ENCODE results near the gene PDLIM7. TPM values are rescaled to one million over a fixed set of nuclear protein-coding genes. Genes with fewer than 3 reads are reported as not detected.

PDLIM7 gene, protein sequence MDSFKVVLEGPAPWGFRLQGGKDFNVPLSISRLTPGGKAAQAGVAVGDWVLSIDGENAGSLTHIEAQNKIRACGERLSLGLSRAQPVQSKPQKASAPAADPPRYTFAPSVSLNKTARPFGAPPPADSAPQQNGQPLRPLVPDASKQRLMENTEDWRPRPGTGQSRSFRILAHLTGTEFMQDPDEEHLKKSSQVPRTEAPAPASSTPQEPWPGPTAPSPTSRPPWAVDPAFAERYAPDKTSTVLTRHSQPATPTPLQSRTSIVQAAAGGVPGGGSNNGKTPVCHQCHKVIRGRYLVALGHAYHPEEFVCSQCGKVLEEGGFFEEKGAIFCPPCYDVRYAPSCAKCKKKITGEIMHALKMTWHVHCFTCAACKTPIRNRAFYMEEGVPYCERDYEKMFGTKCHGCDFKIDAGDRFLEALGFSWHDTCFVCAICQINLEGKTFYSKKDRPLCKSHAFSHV
- total RNA-seq: 312 and 358 TPM in 2 replicates
- long read RNA-seq, transcript PDLIM7-202 (13 exons, 1,689 nt): major isoform, 19 of 28 reads
- long read RNA-seq, partial matches to known transcripts: 2 of 28 reads
- long read RNA-seq, other reads (novel, unspliced or antisense): 5 of 28 reads

DNA sequence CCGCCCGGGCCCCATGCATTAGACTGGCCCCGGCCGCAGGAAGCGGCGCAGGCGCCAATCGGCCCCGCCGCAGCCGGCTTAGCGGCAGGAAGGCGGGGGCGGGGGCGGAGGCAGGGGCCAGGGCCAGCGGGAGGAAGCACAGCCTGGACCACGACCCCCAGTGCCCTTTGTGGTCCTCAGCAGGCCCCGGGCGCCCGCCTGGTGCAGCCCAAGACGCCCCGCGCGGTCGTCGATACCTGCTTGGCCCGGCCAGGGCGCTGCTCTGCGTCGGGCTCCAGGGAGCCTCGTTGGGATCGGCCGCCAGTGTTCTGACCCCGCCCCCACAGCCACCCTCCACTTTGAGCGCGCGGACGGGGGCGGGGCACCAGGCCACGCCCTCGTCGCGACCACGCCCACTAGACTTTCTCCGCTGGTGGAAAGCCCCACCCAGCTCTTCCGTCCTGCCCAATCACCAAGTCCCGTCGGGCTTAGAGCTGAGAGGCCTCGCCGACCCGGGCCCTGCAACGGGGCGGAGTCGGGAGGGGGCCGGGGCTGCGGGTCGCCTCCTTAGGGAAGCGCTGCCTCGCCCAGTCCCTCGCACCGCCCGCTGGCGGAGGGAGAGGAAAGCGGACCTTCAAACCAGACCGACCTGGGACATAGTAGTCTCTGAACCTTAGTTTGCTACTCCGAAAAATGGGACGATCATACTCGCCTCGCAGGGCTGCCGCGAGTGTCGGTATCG lies at the start of gene PDLIM7:
PDLIM7 (minus strand) TSS at position 313 of the 721 bp plus-strand sequence. CDS start 1,092 bp downstream, outside the sequence.
- Mint-ChIP-seq H3K4me1 (ENCODE audit: unreplicated experiment) (peaks cover 81% of the 10 kb centered on the region), H3K9me3 (ENCODE audit: unreplicated experiment) (no peaks in the 10 kb centered on the region), H3K36me3 (ENCODE audit: unreplicated experiment) (peaks cover 8% of the 10 kb centered on the region), H3K27me3 (ENCODE audit: unreplicated experiment) (no peaks in the 10 kb centered on the region), H3K4me3 (ENCODE audit: unreplicated experiment) (peak within 1 kb of the TSS; percentile 84), H3K27ac (ENCODE audit: unreplicated experiment) (peak within 1 kb of the TSS; percentile 91)
- TF ChIP-seq, protein P1, sequence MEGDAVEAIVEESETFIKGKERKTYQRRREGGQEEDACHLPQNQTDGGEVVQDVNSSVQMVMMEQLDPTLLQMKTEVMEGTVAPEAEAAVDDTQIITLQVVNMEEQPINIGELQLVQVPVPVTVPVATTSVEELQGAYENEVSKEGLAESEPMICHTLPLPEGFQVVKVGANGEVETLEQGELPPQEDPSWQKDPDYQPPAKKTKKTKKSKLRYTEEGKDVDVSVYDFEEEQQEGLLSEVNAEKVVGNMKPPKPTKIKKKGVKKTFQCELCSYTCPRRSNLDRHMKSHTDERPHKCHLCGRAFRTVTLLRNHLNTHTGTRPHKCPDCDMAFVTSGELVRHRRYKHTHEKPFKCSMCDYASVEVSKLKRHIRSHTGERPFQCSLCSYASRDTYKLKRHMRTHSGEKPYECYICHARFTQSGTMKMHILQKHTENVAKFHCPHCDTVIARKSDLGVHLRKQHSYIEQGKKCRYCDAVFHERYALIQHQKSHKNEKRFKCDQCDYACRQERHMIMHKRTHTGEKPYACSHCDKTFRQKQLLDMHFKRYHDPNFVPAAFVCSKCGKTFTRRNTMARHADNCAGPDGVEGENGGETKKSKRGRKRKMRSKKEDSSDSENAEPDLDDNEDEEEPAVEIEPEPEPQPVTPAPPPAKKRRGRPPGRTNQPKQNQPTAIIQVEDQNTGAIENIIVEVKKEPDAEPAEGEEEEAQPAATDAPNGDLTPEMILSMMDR (IDR thresholded peaks at IDR 0.05): no peak
- peak; percentile 98 for DNase-seq (ENCODE audit: extremely low spot score, unreplicated experiment)

DNA sequence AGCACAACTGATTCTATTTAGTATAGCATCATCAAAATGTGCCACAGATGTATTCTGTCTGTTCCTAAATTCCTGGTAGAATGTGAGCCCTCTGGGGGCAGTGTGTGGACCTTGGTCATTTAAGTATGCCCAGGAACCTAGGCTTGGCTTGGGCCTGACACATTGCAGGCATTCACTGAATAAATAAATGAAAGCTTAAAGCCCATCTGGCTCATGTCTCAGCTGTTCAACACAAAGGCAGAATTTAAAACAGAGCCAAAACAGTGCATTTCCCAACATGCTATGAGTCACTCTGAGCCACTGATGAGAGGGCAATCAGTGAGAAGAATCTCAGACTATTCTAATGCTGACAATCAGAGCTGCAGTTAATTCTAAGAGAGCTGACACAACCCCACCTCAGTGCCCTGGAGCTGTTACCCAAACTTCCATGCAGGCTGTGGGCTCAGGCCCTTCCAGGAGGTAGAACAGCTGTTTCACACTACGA lies 48.9 kb upstream of the PDLIM7 start:
- no peaks in the 10 kb centered on the region for H3K27me3 Mint-ChIP-seq (ENCODE audit: unreplicated experiment)
- no peaks in the 10 kb centered on the region for H3K9me3 Mint-ChIP-seq (ENCODE audit: unreplicated experiment)
- H3K27ac Mint-ChIP-seq (ENCODE audit: unreplicated experiment): peak overlapping the region; percentile 98
- DNase-seq (ENCODE audit: extremely low spot score, unreplicated experiment): no peak
- H3K36me3 Mint-ChIP-seq (ENCODE audit: unreplicated experiment): peaks cover 7% of the 10 kb centered on the region
- peaks cover 61% of the 10 kb centered on the region for H3K4me1 Mint-ChIP-seq (ENCODE audit: unreplicated experiment)
- TF ChIP-seq, protein P1 (IDR thresholded peaks at IDR 0.05): no peak
- H3K4me3 Mint-ChIP-seq (ENCODE audit: unreplicated experiment): peak overlapping the region; percentile 58

DNA sequence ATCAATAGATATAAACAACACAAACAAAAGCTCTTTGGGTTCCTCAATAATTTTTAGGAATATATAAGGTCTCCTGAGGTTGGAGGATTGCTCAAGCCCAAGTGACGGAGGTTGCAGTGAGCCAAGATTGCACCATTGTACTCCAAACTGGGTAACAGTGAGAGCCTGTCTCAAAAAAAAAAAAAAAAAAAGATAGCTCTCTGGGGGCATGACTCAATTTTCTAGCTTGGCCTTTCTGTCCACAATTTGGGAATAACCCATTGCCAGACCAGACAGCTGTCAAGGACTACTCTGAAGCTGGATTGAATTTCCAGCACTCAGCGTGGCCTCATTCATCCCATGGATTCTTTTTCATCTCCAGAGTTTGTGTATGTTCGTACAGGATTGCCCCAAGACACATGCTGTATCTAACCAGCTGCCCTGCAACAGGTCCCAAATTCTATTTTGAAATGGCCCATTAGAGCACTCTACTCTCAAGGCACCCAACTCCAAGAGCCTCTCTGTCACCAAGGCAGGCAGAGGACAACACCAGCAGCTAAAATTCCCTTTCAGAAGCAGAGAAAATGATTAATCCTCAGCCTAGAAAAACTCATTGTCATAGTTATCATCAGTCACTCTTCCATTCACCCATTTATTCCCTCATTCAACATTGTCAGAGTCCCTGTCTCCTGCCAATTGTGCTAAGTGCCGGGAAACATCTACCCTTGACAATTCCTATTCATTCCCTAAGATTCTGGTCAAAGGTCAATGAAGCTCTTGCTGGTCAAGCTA lies 48.3 kb upstream of the PDLIM7 start:
- Mint-ChIP-seq H3K27ac (ENCODE audit: unreplicated experiment) (peak overlapping the region; percentile 98), H3K9me3 (ENCODE audit: unreplicated experiment) (no peaks in the 10 kb centered on the region), H3K27me3 (ENCODE audit: unreplicated experiment) (no peaks in the 10 kb centered on the region), H3K36me3 (ENCODE audit: unreplicated experiment) (peaks cover 10% of the 10 kb centered on the region), H3K4me3 (ENCODE audit: unreplicated experiment) (peak overlapping the region; percentile 50), H3K4me1 (ENCODE audit: unreplicated experiment) (peaks cover 65% of the 10 kb centered on the region)
- TF ChIP-seq, protein P1 (IDR thresholded peaks at IDR 0.05): no peak
- DNase-seq (ENCODE audit: extremely low spot score, unreplicated experiment): no peak

DNA sequence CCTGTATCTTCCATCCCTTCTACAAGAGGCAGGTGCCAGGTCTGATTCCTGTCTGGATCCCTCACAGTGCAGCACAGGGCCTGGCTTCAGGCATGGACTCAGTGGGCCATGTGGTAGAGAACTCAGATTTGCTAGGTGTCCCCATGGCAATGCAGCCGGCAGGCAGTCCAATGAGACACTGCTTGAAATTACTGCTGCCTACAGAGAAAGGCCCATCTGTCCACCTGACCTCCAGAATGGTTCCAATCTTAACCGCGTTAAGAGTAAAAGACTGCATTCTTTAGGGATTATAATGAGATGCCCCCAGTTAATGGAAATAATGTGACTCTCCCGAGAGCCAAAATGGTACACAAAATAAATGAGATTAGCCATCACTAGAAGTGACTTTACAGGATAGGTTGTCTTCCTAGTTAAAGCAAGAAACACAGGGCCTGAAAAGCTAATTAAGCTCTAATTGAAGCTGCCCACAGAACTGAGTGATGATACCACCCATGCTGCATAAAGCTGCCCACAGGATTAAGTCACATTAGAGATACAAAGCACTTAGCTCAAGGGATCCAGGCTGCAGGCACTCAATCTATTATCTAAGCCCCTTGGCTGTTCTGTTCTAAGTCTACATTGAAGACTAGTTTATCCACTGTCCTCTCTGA lies 45.5 kb upstream of the PDLIM7 start:
- Mint-ChIP-seq H3K27me3 (ENCODE audit: unreplicated experiment) (no peaks in the 10 kb centered on the region), H3K9me3 (ENCODE audit: unreplicated experiment) (no peaks in the 10 kb centered on the region), H3K27ac (ENCODE audit: unreplicated experiment) (no peak overlapping the region), H3K36me3 (ENCODE audit: unreplicated experiment) (peaks cover 6% of the 10 kb centered on the region), H3K4me1 (ENCODE audit: unreplicated experiment) (peaks cover 75% of the 10 kb centered on the region), H3K4me3 (ENCODE audit: unreplicated experiment) (no peak overlapping the region)
- TF ChIP-seq, protein P1 (IDR thresholded peaks at IDR 0.05): no peak
- DNase-seq (ENCODE audit: extremely low spot score, unreplicated experiment): no peak
